Endometrial microvascular endothelial cells (primary cell): ENCODE data around the gene TMCC1. TPM values are rescaled to one million over a fixed set of nuclear protein-coding genes. Genes with fewer than 3 reads are reported as not detected.
"Not testable (repeated sequence)": the region's sequence is repeated elsewhere in the genome, so short reads cannot be mapped to it uniquely, and the experiment has no call there.

Experiments used
- in situ Hi-C: cut with HindIII; loops from 2 replicates; pipeline ENCODE4 v1.10.0; 2017; ENCODE audit warnings: low sequenced_read_pairs, low pct_unique_long_range_greater_than_20kb; ENCODE audit errors: inconsistent ontology term
- total RNA-seq: library from RNA; depleted of rRNA; stranded (reverse); fragments of >200 nt; gene quantifications from one replicate; pipeline ENCODE4 v1.2.3, GENCODE V29; 2015; ENCODE audit errors: inconsistent ontology term

Gene TMCC1
- total RNA-seq, 1 donor from 2014 or later, result 11.8 TPM

DNA sequence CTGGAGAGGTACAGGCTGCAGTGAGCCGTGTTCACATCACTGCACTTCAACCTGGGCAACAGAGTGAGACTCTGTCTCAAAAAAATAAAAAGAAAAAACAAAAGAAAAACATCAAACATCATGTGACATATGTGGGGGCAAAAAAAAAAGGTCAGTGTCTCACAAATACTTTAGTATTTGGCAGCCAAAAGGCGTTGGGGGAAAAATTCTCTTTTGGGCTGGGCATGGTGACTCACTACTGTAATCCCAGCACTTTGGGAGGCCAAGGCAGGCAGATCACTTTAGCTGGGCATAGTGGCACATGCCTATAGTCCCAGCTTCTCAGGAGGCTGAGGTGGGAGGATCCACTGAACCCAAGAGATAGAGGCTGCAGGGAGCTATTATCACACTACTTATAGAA, 47.6 kb downstream of the TMCC1 start:
- in situ Hi-C loops, result no loop called here

DNA sequence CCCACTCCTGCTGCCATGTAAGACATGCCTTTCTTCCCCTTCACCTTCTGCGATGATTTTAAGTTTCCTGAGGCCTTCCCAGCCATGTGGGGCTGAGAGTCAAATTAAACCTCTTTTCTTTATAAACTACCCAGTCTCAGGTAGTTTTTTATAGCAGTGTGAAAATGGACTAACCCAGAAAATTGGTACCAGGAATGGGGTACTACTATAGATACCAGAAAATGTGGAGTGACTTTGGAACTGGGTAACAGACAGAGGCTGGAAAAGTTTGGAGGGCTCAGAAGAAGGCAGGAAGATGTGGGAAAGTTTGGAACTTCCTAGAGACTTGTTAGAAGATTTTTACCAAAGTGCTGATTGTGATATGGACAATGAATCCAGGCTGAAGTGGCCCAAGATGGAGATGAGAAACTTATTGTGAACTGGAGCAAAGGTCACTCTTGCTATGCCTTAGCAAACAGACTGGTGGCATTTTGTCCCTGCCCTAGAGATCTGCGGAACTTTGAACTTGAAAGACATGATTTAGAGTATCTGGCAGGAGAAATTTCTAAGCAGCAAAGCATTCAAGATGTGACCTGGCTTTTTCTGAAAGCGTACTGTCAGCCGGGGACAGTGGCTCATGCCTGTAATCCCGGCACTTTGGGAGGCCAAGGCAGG, 52.7 kb downstream of the TMCC1 start:
- in situ Hi-C loops, result no loop called here

DNA sequence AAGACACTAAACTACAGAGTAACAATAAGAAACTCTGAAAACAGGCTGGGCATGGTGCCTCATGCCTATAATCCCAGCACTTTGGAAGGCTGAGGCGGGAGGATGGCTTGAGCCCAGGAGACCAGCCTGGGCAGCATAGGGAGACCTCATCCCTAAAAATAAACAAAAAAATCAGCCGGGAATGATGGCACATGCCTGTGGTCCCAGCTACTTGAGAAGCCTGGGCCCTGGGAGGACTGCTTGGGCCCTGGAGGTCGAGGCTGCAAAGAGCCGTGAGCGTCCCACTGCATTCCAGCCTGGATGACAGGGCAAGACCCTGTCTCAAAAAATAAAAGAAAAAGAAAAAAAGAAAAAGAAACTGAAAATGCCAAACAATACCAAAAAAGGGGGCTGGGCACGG, 55.4 kb downstream of the TMCC1 start:
- in situ Hi-C loops, result no loop called here

DNA sequence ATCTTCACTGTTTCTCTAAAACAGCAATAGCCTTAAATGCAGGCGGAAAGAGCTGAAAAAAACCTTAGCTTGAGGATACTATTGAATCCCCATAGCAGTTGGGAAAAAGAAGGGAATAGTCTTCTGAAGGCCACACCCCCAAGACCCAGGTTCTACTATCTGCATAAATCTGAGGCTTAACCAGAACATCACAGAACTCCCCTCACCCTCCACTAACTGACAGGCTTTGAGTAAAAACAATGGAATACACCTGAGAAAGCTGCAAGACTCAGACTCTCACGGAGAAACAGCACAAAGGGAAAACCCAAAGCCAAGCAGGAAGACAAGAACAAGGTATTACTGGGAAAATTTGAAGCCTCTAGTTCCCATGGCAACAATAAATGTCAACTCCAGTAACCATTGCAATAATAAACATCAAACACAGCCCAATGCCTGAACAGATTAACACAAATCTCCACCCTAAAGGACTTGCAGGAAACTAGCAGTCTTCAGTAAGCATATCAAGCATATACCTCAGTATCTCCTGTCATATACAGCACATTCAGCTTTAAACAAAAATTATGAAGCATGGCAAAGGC, 56.4 kb downstream of the TMCC1 start:
- in situ Hi-C loops, result no loop called here

DNA sequence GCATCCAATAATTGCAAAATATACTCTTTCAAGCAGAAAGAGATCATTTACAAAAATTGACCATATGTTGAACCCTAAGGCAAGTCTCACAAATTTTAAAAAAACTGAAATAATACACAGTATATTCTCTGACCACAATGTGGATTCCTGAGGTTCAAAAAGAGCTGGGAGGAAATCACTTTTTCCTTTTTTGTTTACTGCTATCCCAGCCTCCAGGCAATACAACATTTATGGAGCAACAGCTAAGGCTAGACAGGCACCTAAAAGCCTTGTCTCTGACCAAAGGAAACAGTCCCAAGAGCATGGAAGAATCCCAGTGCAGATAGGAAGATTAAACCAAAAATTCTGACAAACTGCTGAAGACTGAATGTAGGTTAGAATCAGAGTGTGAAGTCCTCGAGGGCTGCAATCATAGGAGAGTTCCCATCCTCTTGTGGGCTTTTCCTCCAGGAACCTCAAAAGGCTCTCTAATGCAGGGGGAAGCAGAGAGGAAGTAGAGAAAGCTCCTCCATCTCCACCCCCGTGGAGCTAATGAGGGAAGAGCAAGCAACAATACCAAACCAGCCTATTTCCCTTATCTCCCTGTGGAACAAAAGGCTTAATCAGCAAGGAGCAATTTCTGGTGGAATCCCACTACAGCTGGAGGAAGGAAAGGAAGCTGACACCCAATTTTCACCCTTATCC, 57.0 kb downstream of the TMCC1 start:
- in situ Hi-C loops, result no loop called here

DNA sequence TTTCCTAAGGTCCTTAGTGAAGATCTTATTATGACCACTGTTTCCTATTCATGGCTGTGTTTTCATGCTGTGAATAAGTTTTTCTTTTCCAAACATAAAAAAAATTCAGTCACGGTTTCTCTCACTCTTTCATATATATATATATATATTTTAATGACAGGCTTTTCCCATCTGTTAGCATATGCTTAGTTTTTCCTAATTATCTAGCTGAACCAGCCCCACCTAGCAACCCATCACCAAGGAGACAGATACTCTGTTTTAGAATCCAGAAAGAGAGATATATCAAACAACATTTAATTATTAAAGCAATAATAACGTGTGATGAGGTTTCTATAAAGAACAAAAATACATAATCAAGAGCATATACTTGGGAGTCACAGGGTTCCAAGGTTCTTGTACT, 58.3 kb downstream of the TMCC1 start:
- in situ Hi-C loops, result no loop called here

DNA sequence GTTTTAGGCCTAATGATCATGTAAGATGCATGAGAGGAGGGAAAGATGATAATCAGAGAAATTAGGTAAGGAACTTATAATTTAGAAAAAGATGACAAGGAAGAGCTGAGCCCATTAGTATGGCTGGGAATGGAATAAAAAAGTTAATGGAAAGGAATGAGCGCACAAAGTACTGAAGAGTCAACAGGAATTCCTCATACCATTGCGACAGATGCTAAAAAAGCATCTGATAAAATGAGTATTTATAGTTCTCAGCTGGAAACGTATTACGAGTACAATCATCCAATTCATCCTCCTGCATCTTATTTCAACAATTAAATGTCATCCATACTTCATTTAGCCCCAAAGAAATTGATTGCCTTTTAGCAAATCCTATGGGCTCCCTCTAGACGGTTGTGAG, 58.9 kb downstream of the TMCC1 start:
- in situ Hi-C loops, result no loop called here

DNA sequence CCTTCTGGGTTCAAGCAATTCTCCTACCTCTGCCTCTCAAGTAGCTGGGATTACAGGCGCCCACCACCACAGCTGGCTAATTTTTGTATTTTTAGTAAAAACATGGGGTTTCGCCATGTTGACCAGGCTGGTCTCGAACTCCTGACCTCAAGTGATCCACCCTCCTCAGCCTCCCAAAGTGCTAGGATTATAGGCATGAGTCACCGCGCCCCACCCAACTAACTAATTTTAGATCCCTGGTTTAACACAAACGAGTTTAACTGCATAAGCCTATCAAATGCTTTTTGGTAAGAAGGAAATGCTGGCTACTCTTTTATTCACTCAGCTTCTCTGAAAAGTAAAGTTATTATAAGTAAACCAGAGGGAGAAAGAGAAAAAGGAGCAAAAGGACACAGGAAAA, 61.6 kb downstream of the TMCC1 start:
- in situ Hi-C loops, result not testable (repeated sequence)

DNA sequence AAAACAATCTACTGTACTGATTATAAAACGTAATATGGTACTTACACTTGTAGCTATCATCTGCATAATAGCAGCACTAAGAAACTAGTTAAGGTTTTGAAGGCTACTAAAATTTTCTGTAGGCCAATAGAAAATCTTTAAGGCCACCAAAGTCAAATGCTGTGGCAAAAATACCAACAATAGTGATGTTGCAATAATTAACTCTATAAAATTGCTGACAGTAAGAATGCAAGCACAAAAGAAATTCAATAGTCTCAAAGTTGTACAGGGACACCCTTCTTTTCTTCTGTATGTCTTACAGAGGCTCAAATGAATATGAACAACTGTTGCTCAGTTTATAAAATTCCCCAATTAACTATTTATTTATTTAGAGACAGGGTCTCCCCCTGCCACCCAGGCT, 62.0 kb downstream of the TMCC1 start:
- in situ Hi-C loops, result no loop called here

DNA sequence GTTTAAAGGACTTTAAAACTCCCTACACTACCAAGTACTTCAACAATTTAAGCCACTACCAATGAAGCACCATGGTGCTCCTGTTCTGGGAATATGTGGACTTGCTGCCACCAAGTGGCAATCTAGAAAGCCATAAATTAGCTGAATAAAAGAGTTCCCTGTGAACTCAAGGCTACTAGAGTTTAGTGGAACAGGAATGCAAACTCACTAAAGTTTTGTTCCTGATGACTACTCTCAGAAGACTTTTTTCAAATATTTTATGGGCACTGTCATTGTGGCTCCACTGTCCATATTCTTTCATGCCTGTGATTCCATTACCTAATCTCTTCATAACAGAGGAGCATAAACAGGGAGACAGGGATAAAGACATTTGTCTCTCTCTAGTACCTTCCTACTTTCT, 63.9 kb downstream of the TMCC1 start:
- in situ Hi-C loops, result no loop called here

DNA sequence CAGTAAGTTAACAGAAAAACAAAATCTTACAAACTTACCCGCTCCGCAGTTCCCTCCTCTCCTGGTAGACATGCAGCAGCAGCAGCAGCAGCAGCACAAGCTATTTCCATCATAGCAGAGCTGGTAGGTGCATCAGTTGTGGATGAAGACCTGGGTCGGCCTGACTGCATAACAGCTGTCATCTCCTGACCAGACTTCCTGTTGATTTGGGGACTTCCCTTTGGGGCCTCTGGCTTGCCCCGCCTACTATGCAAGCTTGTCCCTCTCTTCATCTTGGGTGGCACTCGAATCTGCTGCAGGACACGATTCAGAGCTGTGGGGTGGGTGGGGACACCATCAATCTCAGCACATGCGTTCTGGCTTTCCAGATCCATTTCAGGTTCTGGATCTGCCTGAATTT, 65.7 kb downstream of the TMCC1 start:
- in situ Hi-C loops, result no loop called here

DNA sequence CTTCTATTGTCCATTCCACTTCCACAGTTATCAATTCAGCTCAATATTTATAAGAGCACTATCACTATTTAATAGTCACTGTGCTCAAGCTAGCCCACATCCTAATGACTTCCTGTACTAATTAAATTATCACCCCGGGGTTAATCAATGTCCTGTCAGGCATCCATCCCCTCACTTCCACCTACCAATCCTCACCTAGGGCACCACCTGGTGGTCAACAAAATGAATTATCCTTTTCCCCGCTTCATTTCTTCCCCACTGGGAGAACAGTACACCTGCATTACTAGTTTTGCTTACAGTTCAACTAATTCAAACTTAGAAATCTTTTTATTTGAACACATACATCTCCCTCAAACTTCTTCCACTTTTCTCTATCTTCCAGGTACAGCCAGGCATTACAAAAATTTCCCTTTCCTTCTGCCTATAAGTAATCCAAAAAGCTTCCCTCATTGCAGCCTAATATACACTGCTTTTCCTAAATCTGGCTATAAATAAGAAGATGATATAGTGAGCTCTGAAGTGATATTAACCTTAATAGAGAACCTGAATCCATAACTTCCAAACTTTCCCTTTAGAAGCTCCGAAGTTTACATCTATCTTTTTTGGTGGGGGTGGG, 68.5 kb downstream of the TMCC1 start:
- in situ Hi-C loops, result no loop called here

DNA sequence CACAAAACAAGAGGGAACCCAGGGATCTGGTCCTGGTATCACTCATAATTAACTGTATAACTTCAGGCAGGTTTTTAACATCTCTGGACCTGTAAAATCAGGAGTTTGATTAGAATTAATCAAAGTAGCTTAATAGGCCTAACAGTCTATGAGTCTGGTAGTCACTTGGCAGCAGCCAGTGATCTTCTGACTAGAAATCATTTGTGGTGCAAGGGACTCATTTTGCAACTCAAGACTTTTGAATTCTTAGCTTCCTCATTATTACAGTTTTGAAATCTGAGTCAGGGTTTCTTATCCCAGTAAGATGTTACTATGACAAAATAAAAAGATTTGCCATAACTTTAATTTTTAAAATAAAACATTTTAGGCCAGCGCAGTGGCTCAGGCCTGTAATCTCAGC, 70.8 kb downstream of the TMCC1 start:
- in situ Hi-C loops, result no loop called here

DNA sequence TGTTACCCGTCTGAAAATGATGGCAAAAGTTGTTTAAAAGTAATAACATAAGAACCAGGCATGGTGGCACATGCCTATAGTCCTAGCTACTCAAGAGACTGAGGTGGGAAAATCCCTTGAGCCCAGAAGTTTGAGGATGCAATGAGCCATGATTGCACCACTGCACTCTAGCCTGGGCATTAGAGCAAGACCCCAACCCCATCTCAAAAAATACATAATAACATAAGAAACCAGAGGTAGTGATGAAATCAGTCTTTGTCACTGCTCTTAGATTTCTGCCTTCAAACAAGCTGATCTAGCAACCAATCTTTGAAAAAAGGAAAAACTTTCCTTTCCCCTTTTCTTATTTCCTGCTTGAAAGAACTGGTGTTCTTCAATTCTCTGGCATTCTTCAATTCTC, 71.3 kb downstream of the TMCC1 start:
- in situ Hi-C loops, result no loop called here

DNA sequence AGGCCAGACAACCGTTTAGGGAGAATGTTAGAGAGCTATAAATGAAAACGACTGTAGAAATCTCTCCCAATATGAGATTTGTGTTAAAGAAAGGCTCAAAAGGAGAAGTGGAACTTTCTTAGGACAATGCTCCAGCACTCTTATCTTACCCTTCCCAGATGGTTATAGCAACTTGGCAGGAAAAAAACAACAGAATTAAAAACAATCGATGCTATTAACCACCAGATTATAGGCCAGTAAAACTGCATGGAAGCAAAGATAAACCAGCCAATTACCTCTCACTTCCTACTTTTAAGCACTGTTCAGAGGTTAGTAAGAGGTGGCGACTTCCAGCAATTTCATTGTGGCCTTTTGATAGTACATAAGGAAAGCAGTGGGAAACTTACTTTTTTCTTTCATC, 72.9 kb downstream of the TMCC1 start:
- in situ Hi-C loops, result no loop called here

DNA sequence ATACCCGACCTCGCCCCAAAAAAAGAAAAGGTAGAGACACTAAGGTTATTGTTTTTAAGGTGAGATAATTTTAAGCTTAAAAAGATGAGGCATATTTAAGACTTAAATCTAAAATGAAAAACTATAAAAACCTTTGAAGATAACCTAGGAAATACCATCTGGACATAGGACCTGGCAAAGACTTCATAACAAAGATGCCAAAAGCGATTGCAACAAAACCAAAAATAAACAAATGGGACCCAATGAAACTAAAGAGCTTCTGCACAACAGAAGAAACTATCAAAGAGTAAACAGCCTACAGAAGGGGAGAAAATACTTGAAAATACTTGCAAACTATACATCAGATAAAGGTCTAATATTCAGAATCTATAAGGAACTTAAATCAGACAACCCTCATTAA, 80.9 kb downstream of the TMCC1 start:
- in situ Hi-C loops, result loop anchor here (5.0 kb wide), 1 partner anchor 160 kb away; no protein-coding TSS in a partner anchor

DNA sequence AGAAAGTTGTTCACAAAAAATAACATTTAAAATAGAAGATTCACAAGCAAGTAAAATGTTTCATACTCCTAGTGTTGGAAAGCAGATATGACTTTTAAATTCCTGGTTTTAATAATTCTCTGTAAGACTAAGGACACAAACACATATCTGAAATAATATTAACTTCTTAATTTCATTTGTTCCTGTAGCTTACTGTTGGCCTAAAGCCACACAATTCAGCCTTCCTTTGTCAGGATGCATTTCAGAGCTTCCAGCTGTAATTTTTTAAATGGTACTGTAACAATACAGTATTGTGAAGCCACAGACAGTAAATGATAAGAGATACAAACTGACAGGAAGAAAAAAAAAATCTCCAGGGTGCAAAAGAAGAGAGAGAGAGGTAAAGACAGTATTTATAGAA, 84.2 kb downstream of the TMCC1 start:
- in situ Hi-C loops, result no loop called here

DNA sequence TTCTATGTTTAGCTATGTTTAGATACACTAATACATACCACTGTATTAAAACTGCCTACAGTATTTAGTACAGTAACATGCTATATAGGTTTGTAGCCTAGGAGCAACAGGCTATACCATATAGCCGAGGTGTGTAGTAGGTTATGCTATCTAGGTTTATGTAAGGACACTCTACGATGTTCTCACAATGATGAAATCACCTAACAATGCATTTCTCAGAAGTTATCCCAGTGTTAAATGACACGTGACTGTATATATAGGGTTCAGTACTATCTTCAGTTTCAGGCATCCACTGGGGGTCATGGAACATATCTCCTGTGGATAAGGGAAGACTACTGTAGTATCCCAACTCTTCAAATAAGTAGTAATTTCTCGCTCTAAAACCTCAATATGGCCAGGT, 97.4 kb downstream of the TMCC1 start:
- in situ Hi-C loops, result no loop called here

DNA sequence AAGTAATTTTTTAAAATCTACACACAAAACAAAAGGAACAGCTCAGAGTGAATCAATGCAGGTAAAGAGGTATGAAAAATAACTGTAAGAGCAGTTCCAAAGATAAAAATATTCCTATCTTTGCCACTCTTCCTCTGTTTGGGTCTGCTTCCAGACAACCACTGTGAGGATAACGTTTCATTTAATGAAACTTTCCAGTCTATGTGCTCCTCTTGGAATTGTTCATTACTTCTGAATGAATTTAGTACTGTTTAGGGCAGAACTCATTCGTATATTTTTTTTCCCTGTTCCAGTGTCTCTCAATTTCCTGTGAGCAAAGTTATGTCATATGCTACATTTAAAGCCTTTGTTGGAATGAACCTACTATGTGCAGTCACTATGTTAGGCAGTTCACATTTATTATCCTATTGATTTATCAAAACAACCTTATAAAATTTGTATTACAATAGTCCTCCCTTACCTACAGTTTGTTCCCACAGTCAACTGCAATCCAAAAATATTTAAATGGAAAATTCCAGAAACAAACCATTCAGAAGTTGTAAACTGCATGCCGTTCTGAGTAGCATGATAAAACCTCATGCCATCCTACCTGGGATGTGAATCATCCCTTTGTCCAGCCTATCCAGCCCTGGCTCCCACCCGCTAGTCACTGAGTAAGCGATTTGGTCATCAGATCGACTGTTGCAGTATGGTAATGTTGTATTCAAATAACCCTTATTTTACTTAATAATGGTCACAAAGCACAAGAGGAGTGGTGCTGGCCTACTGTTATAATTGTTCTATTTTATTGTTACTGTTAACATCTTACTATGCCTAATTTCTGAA, 98.1 kb downstream of the TMCC1 start:
- in situ Hi-C loops, result no loop called here
